NCI-H345 (cell line): ENCODE results near the gene KCNJ5.

Experiments used
- DNase-seq: peaks from one replicate; lab custom pipeline; 2025; lab: John Stamatoyannopoulos, UW

Gene KCNJ5

GRCh38 chr11:128933481-128934178 lies 42.5 kb downstream of the KCNJ5 start:
- no peak for DNase-seq

GRCh38 chr11:128934351-128934750 lies 43.2 kb downstream of the KCNJ5 start:
- DNase-seq, result no peak

GRCh38 chr11:128934926-128935325 lies 43.8 kb downstream of the KCNJ5 start:
- DNase-seq, result no peak

GRCh38 chr11:128936606-128937251 lies 45.6 kb downstream of the KCNJ5 start:
- peak; percentile 55 for DNase-seq

GRCh38 chr11:128937480-128937879 lies 46.3 kb downstream of the KCNJ5 start:
- no peak for DNase-seq

GRCh38 chr11:128938156-128938885 lies 47.2 kb downstream of the KCNJ5 start:
- DNase-seq, result no peak

GRCh38 chr11:128939591-128939990 lies 48.4 kb downstream of the KCNJ5 start:
- DNase-seq, result no peak

- DNase-seq, result no peak
Measured at GRCh38 chr11:128940156-128940555, 49.0 kb downstream of the KCNJ5 start.

GRCh38 chr11:128940603-128941002 lies 49.4 kb downstream of the KCNJ5 start:
- DNase-seq, result no peak

- no peak for DNase-seq
Measured at GRCh38 chr11:128941110-128941509, 50.0 kb downstream of the KCNJ5 start.

- no peak for DNase-seq
Measured at GRCh38 chr11:128941573-128942271, 50.6 kb downstream of the KCNJ5 start.

- no peak for DNase-seq
Measured at GRCh38 chr11:128942272-128942612, 51.1 kb downstream of the KCNJ5 start.

GRCh38 chr11:128942817-128943427 lies 51.8 kb downstream of the KCNJ5 start, which contains the start of gene TP53AIP1:
TP53AIP1 (minus strand) TSS chr11:128942871; CDS start chr11:128937818, 5,053 bp downstream.
- DNase-seq, result no peak

- DNase-seq, result no peak
Measured at GRCh38 chr11:128943428-128943976, 52.3 kb downstream of the KCNJ5 start.

GRCh38 chr11:128946648-128947047 lies 55.5 kb downstream of the KCNJ5 start:
- DNase-seq, result no peak

GRCh38 chr11:128947773-128948172 lies 56.6 kb downstream of the KCNJ5 start:
- no peak for DNase-seq

- DNase-seq, result no peak
Measured at GRCh38 chr11:128948583-128948982, 57.4 kb downstream of the KCNJ5 start.

GRCh38 chr11:128949791-128950454 lies 58.8 kb downstream of the KCNJ5 start:
- DNase-seq, result no peak

- no peak for DNase-seq
Measured at GRCh38 chr11:128953151-128953550, 62.0 kb downstream of the KCNJ5 start.

GRCh38 chr11:128955636-128956035 lies 64.5 kb downstream of the KCNJ5 start:
- no peak for DNase-seq
